RWPE2 (cell line): ENCODE measurements around the gene GYS1.

Experiments used
- ATAC-seq: fragments of 200-7000 bp; cut with Tn5 transposase; 3 replicates; pipeline ENCODE4 v1.9.1; 2021; ENCODE audit warnings: low read depth
- DNase-seq: peaks from one replicate; pipeline ENCODE4 v3.0.0-alpha.2; 2020; ENCODE audit warnings: low spot score
- H3K27ac ChIP-seq: fragments of 450-650 bp; 2 replicates; pipeline ENCODE4 v1.5.1; 2017; ENCODE audit warnings: mild to moderate bottlenecking; ENCODE audit not compliant: poor library complexity, severe bottlenecking
- H3K27me3 ChIP-seq: fragments of 250-450 bp; sonication (Bioruptor Pico); 2 replicates; pipeline ENCODE4 v1.5.1; 2021; ENCODE audit warnings: mild to moderate bottlenecking, moderate library complexity; ENCODE audit not compliant: insufficient read depth, poor library complexity, severe bottlenecking
- H3K36me3 ChIP-seq: fragments of 250-450 bp; sonication (Bioruptor Pico); 2 replicates; pipeline ENCODE4 v1.5.1; 2020; ENCODE audit warnings: low read depth, mild to moderate bottlenecking, moderate library complexity
- H3K4me1 ChIP-seq: fragments of 250-450 bp; sonication (Bioruptor Pico); 2 replicates; pipeline ENCODE4 v1.5.1; 2021; ENCODE audit warnings: mild to moderate bottlenecking, moderate library complexity; ENCODE audit not compliant: insufficient read depth, poor library complexity, severe bottlenecking
- H3K4me3 ChIP-seq: fragments of 250-450 bp; sonication (Bioruptor Pico); 2 replicates; pipeline ENCODE4 v1.5.1; 2021; ENCODE audit warnings: mild to moderate bottlenecking, moderate library complexity; ENCODE audit not compliant: severe bottlenecking
- H3K9me3 ChIP-seq: fragments of 250-450 bp; sonication (Bioruptor Pico); 2 replicates; pipeline ENCODE4 v1.5.1; 2021; ENCODE audit warnings: mild to moderate bottlenecking, moderate library complexity; ENCODE audit not compliant: severe bottlenecking
- CTCF ChIP-seq: fragments of 450-650 bp; IDR thresholded peaks from one replicate; pipeline ENCODE4 v1.5.1; 2017; ENCODE audit warnings: mild to moderate bottlenecking, moderate library complexity; ENCODE audit not compliant: poor library complexity, severe bottlenecking

The GYS1 gene

GRCh38 chr19:49017666-49018351 is 24.7 kb upstream of the GYS1 start:
- TF ChIP-seq CTCF, result peak; percentile 52
- ATAC-seq (peak; percentile 65), DNase-seq (peak; percentile 66)

GRCh38 chr19:49017041-49017665 is 24.0 kb upstream of the GYS1 start, which contains the start of gene LHB:
LHB (minus strand) TSS chr19:49017091; CDS start chr19:49017081, 10 bp downstream.
- Histone ChIP-seq H3K4me1 (no peaks in the 10 kb centered on the region), H3K36me3 (peaks cover 15% of the 10 kb centered on the region), H3K27ac (peak within 1 kb of the TSS; percentile 64), H3K9me3 (no peaks in the 10 kb centered on the region), H3K27me3 (no peaks in the 10 kb centered on the region), H3K4me3 (peak within 1 kb of the TSS; percentile 41)
- TF ChIP-seq CTCF, result no peak
- no peak for ATAC-seq
- DNase-seq, result no peak

More at GRCh38 chr19:49017666-49018351, 24.7 kb upstream of the GYS1 start:
- H3K27me3 ChIP-seq, result no peaks in the 10 kb centered on the region
- H3K4me1 ChIP-seq, result no peaks in the 10 kb centered on the region
- peaks cover 8% of the 10 kb centered on the region for H3K36me3 ChIP-seq
- peak overlapping the region; percentile 64 for H3K27ac ChIP-seq
- peak overlapping the region; percentile 41 for H3K4me3 ChIP-seq
- no peaks in the 10 kb centered on the region for H3K9me3 ChIP-seq

DNA sequence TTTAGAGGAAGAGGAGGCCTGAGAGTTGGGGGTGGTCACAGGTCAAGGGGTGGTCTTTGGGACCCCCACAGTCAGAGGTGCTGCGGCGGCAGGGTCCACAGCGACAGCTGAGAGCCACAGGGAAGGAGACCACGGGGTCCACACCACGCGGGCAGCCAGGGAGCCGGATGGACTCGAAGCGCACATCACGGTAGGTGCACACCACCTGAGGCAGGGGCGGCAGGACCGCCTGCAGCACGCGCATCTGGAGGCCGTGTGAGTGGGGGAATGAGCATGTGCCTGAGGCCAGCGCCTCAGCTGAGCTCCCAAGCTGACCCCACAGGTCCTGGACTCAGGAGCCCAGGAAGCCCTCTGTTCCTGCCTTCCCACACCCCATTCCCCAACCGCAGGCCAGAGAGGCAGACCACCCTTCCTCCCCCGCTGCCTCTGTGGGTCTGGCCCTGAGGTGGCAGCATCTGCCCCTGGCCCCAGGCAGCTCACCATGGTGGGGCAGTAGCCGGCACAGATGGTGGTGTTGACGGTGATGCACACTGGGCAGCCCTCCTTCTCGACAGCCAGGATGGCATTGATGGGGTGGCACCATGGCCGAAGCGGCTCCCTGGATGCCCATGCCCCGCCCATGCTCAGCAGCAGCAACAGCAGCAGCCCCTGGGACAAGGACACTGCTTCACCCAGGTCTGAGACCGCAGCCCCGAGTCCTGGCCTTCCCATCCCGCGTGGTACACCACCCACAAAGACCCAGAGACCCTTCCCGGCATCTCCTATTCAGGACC is 23.1 kb upstream of the GYS1 start:
- no peak for TF ChIP-seq CTCF
- ATAC-seq (no peak), DNase-seq (peak; percentile 68)
- Histone ChIP-seq H3K36me3 (peaks cover 24% of the 10 kb centered on the region), H3K4me3 (no peak overlapping the region), H3K4me1 (no peaks in the 10 kb centered on the region), H3K27ac (no peak overlapping the region), H3K27me3 (no peaks in the 10 kb centered on the region), H3K9me3 (no peaks in the 10 kb centered on the region)

DNA sequence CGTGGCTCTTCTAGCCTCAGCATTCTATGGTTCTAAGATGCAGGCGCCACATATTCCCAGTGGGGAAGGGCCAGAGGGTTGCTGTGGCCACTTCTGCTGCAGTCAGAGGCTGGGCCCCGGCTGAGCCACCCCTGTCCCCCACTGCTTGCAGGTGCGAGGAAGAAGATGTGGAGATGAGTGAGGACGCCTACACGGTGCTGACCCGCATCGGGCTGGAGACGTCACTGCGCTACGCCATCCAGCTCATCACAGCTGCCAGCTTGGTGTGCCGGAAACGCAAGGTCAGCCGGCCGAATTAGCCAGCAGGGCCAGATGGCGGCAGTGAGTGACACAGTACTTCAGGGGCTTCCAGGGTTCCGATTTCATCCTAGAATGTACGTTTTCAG is 21.8 kb upstream of the GYS1 start:
- ATAC-seq, result no peak
- Histone ChIP-seq H3K27me3 (no peaks in the 10 kb centered on the region), H3K4me1 (no peaks in the 10 kb centered on the region)

More for the DNA sequence above, 21.8 kb upstream of the GYS1 start:
- Histone ChIP-seq H3K36me3 (peaks cover 33% of the 10 kb centered on the region), H3K4me3 (no peak overlapping the region), H3K9me3 (no peaks in the 10 kb centered on the region), H3K27ac (no peak overlapping the region)
- no peak for TF ChIP-seq CTCF
- DNase-seq, result peak; percentile 61
